Osteocyte (in vitro differentiated cells): Measurements from ENCODE around the gene AHNAK. TPM values are rescaled to one million over a fixed set of nuclear protein-coding genes. Genes with fewer than 3 reads are reported as not detected.

Experiments used
- microRNA-seq: library from miRNA; unstranded; fragments of <30 nt; microRNA quantifications from one replicate; pipeline ENCODE4 v1.1.0, GENCODE V29; 2020; ENCODE audit not compliant: unreplicated experiment
- total RNA-seq: library from RNA; stranded (reverse); gene quantifications from 2 replicates; pipeline ENCODE4 v1.2.1, GENCODE V29; 2021

AHNAK gene
- total RNA-seq, 1 donor from 2014 or later, result 462 TPM

Small RNA genes within 50 kb of the gene (microRNA-seq; reads per million reads assigned to microRNA genes)
- gene MIR6747, result not detected

Other genes with a start within 250 kb of the AHNAK start
- not detected in 2 replicates for gene SCGB1D4, start 247.7 kb downstream of the AHNAK start, total RNA-seq
- gene ASRGL1, start 209.4 kb downstream of the AHNAK start, total RNA-seq, result 2.4 and 2.9 TPM in 2 replicates
- not detected in 2 replicates for gene SCGB1A1, start 127.8 kb downstream of the AHNAK start, total RNA-seq
- gene EEF1G, start 27.1 kb upstream of the AHNAK start, total RNA-seq, result 1,404 TPM in 2 replicates
- gene TUT1, start 44.7 kb upstream of the AHNAK start, total RNA-seq, result 12.7 and 15.6 TPM in 2 replicates
- 91.6 and 107 TPM in 2 replicates for gene MTA2, start 55.1 kb upstream of the AHNAK start, total RNA-seq
- 78.8 and 80.9 TPM in 2 replicates for gene EML3, start 66.0 kb upstream of the AHNAK start, total RNA-seq
- 3.3 and 4.4 TPM in 2 replicates for gene ROM1, start 66.5 kb upstream of the AHNAK start, total RNA-seq
- 35.8 and 41.4 TPM in 2 replicates for gene B3GAT3, start 75.2 kb upstream of the AHNAK start, total RNA-seq
- 366 and 389 TPM in 2 replicates for gene GANAB, start 99.8 kb upstream of the AHNAK start, total RNA-seq
- gene INTS5, start 106.5 kb upstream of the AHNAK start, total RNA-seq, result 20.5 and 24.0 TPM in 2 replicates
- gene C11orf98, start 118.4 kb upstream of the AHNAK start, total RNA-seq, result 53.6 and 56.3 TPM in 2 replicates
- gene CSKMT, start 118.5 kb upstream of the AHNAK start, total RNA-seq, result 19.4 and 27.3 TPM in 2 replicates
- 6.3 and 6.8 TPM in 2 replicates for gene UQCC3, start 124.9 kb upstream of the AHNAK start, total RNA-seq
- gene LBHD1, start 125.5 kb upstream of the AHNAK start, total RNA-seq, result 7.3 and 9.1 TPM in 2 replicates
- gene UBXN1, start 132.3 kb upstream of the AHNAK start, total RNA-seq, result 132 and 161 TPM in 2 replicates
- 0.39 and 0.46 TPM in 2 replicates for gene LRRN4CL, start 142.7 kb upstream of the AHNAK start, total RNA-seq
- gene BSCL2, start 160.6 kb upstream of the AHNAK start, total RNA-seq, result 54.1 and 56.7 TPM in 2 replicates
- not detected in 2 replicates for gene GNG3, start 160.9 kb upstream of the AHNAK start, total RNA-seq
- gene HNRNPUL2, start 180.7 kb upstream of the AHNAK start, total RNA-seq, result 52.5 and 56.1 TPM in 2 replicates
- 32.4 and 36.6 TPM in 2 replicates for gene TTC9C, start 181.7 kb upstream of the AHNAK start, total RNA-seq
- gene ZBTB3, start 207.4 kb upstream of the AHNAK start, total RNA-seq, result 11.2 and 12.9 TPM in 2 replicates
- gene POLR2G, start 214.8 kb upstream of the AHNAK start, total RNA-seq, result 83.7 and 98.6 TPM in 2 replicates
- gene TAF6L, start 224.6 kb upstream of the AHNAK start, total RNA-seq, result 40.8 and 42.8 TPM in 2 replicates
- 46.7 and 47.7 TPM in 2 replicates for gene TMEM179B, start 240.6 kb upstream of the AHNAK start, total RNA-seq
- 14.5 and 15.2 TPM in 2 replicates for gene TMEM223, start 245.2 kb upstream of the AHNAK start, total RNA-seq